HAP-1 (cell line): Measurements from ENCODE around the gene PRRG1.
"Not testable (repeated sequence)": the region's sequence is repeated elsewhere in the genome, so short reads cannot be mapped to it uniquely, and the experiment has no call there.

Source experiments
- DNase-seq, 2 experiments: peaks; one replicate each; pipeline ENCODE4 v3.0.0-alpha.2; 2016 to 2020; ENCODE audit warnings: low spot score in 2 of 2
- H3K27me3 ChIP-seq: fragments of 250-450 bp; sonication (Bioruptor Pico); 2 replicates; pipeline ENCODE4 v1.5.1; 2020; ENCODE audit warnings: low read depth, mild to moderate bottlenecking, moderate library complexity
- H3K36me3 ChIP-seq: fragments of 250-450 bp; sonication (Bioruptor Pico); replicated peaks from 2 replicates; pipeline ENCODE4 v1.5.1; 2020; ENCODE audit warnings: mild to moderate bottlenecking
- H3K4me1 ChIP-seq: fragments of 250-450 bp; sonication (Bioruptor Pico); 2 replicates; pipeline ENCODE4 v1.5.1; 2020; ENCODE audit warnings: mild to moderate bottlenecking
- H3K4me3 ChIP-seq: fragments of 250-450 bp; sonication (Bioruptor Pico); 2 replicates; pipeline ENCODE4 v1.5.1; 2020; ENCODE audit warnings: mild to moderate bottlenecking, moderate library complexity
- H3K9me3 ChIP-seq: fragments of 250-450 bp; sonication (Bioruptor Pico); 2 replicates; pipeline ENCODE4 v1.5.1; 2020; ENCODE audit warnings: mild to moderate bottlenecking, moderate library complexity
- in situ Hi-C: fragments of 300-500 bp; cut with MboI; formaldehyde crosslinking; loops from 3 replicates; pipeline ENCODE4 v1.14.3; 2020; ENCODE audit warnings: low sequenced_read_pairs, inconsistent platforms, mixed read lengths

The PRRG1 gene

GRCh38 chrX:37349221-37350033 lies at the start of gene PRRG1:
TSS of gene PRRG1 (plus strand) at chrX:37349364. CDS start at chrX:37406250, 56,886 bp downstream.
- in situ Hi-C loops, result no loop called here
- H3K4me3 ChIP-seq, result peak within 1 kb of the TSS; percentile 91
- peaks cover 2% of the 10 kb centered on the region; the same call in 1 of the 2 replicates for H3K36me3 ChIP-seq
- peaks cover 17% of the 10 kb centered on the region for H3K4me1 ChIP-seq
- peak; percentile 84 to 93 for DNase-seq
- no peaks in the 10 kb centered on the region for H3K27me3 ChIP-seq
- no peaks in the 10 kb centered on the region for H3K9me3 ChIP-seq

- H3K4me3 ChIP-seq, result no peak overlapping the region
- peaks cover 2% of the 10 kb centered on the region; the same call in 1 of the 2 replicates for H3K9me3 ChIP-seq
- H3K36me3 ChIP-seq, result no peaks in the 10 kb centered on the region
- peak in 1 of 2 experiments; percentile 47 for DNase-seq
- H3K27me3 ChIP-seq, result no peaks in the 10 kb centered on the region
- in situ Hi-C loops, result no loop called here
- H3K4me1 ChIP-seq, result no peaks in the 10 kb centered on the region
These were observed 46.6 kb upstream of the PRRG1 start for GRCh38 chrX:37302569-37302968.

GRCh38 chrX:37305238-37305637 lies 43.9 kb upstream of the PRRG1 start:
- H3K9me3 ChIP-seq, H3K27me3 ChIP-seq, H3K36me3 ChIP-seq, H3K4me1 ChIP-seq, in situ Hi-C loops, DNase-seq, H3K4me3 ChIP-seq: not testable (repeated sequence)

- DNase-seq, result no peak
- Histone ChIP-seq H3K9me3 (no peaks in the 10 kb centered on the region), H3K27me3 (no peaks in the 10 kb centered on the region), H3K4me3 (no peak overlapping the region), H3K36me3 (no peaks in the 10 kb centered on the region), H3K4me1 (0 out of 2 replicates have a peak, but pooled peaks cover 4% of the 10 kb centered on the region)
- in situ Hi-C loops, result no loop called here
These were observed 34.6 kb upstream of the PRRG1 start for GRCh38 chrX:37314531-37314930.

GRCh38 chrX:37315511-37316248 lies 33.5 kb upstream of the PRRG1 start:
- Histone ChIP-seq H3K9me3 (no peaks in the 10 kb centered on the region), H3K4me1 (0 out of 2 replicates have a peak, but pooled peaks cover 4% of the 10 kb centered on the region), H3K36me3 (no peaks in the 10 kb centered on the region), H3K4me3 (no peak overlapping the region), H3K27me3 (no peaks in the 10 kb centered on the region)
- in situ Hi-C loops, result no loop called here
- no peak for DNase-seq

- H3K27me3 ChIP-seq, result no peaks in the 10 kb centered on the region
- H3K4me3 ChIP-seq, result no peak overlapping the region
- no peaks in the 10 kb centered on the region for H3K9me3 ChIP-seq
- DNase-seq, result no peak
- no peaks in the 10 kb centered on the region for H3K36me3 ChIP-seq
- 0 out of 2 replicates have a peak, but pooled peaks cover 4% of the 10 kb centered on the region for H3K4me1 ChIP-seq
- in situ Hi-C loops, result no loop called here
These were observed 28.5 kb upstream of the PRRG1 start for GRCh38 chrX:37320541-37321203.

GRCh38 chrX:37330642-37331041 lies 18.5 kb upstream of the PRRG1 start:
- Histone ChIP-seq H3K4me1 (peaks cover 15% of the 10 kb centered on the region), H3K27me3 (no peaks in the 10 kb centered on the region), H3K36me3 (no peaks in the 10 kb centered on the region), H3K4me3 (no peak overlapping the region), H3K9me3 (no peaks in the 10 kb centered on the region)
- no peak for DNase-seq
- in situ Hi-C loops, result no loop called here

GRCh38 chrX:37331546-37331945 lies 17.6 kb upstream of the PRRG1 start:
- DNase-seq, result no peak
- H3K36me3 ChIP-seq, result no peaks in the 10 kb centered on the region
- H3K9me3 ChIP-seq, result no peaks in the 10 kb centered on the region
- no peaks in the 10 kb centered on the region for H3K27me3 ChIP-seq
- in situ Hi-C loops, result no loop called here
- peaks cover 10% of the 10 kb centered on the region for H3K4me1 ChIP-seq
- H3K4me3 ChIP-seq, result no peak overlapping the region

GRCh38 chrX:37332055-37332454 lies 17.1 kb upstream of the PRRG1 start:
- H3K4me3 ChIP-seq, result no peak overlapping the region
- H3K9me3 ChIP-seq, result no peaks in the 10 kb centered on the region
- no peak for DNase-seq
- peaks cover 8% of the 10 kb centered on the region for H3K4me1 ChIP-seq
- no peaks in the 10 kb centered on the region for H3K27me3 ChIP-seq
- in situ Hi-C loops, result no loop called here
- H3K36me3 ChIP-seq, result no peaks in the 10 kb centered on the region

- Histone ChIP-seq H3K36me3 (no peaks in the 10 kb centered on the region), H3K27me3 (no peaks in the 10 kb centered on the region), H3K4me1 (peaks cover 8% of the 10 kb centered on the region), H3K4me3 (no peak overlapping the region), H3K9me3 (no peaks in the 10 kb centered on the region)
- in situ Hi-C loops, result no loop called here
- DNase-seq, result no peak
These were observed 16.0 kb upstream of the PRRG1 start for GRCh38 chrX:37332987-37333658.

GRCh38 chrX:37347420-37347819 lies 1.7 kb upstream of the PRRG1 start:
- DNase-seq, result peak in 1 of 2 experiments; percentile 33

GRCh38 chrX:37348231-37348970 lies 763 bp upstream of the PRRG1 start:
- Histone ChIP-seq H3K9me3 (no peaks in the 10 kb centered on the region), H3K36me3 (peaks cover 2% of the 10 kb centered on the region; the same call in 1 of the 2 replicates), H3K4me1 (peaks cover 17% of the 10 kb centered on the region), H3K4me3 (peak overlapping the region; percentile 91), H3K27me3 (no peaks in the 10 kb centered on the region)
- peak in 1 of 2 experiments; percentile 35 for DNase-seq
- in situ Hi-C loops, result no loop called here

More at GRCh38 chrX:37347420-37347819, 1.7 kb upstream of the PRRG1 start:
- Histone ChIP-seq H3K4me3 (no peak overlapping the region), H3K9me3 (no peaks in the 10 kb centered on the region), H3K36me3 (0 out of 2 replicates have a peak, but pooled peaks cover 2% of the 10 kb centered on the region), H3K27me3 (no peaks in the 10 kb centered on the region), H3K4me1 (peaks cover 17% of the 10 kb centered on the region)
- in situ Hi-C loops, result no loop called here

- Histone ChIP-seq H3K9me3 (no peaks in the 10 kb centered on the region), H3K4me3 (peak overlapping the region; percentile 91), H3K4me1 (peaks cover 17% of the 10 kb centered on the region), H3K27me3 (no peaks in the 10 kb centered on the region), H3K36me3 (peaks cover 2% of the 10 kb centered on the region; the same call in 1 of the 2 replicates)
- in situ Hi-C loops, result no loop called here
- peak in 1 of 2 experiments; percentile 38 for DNase-seq
These were observed 268 bp upstream of the PRRG1 start for GRCh38 chrX:37348971-37349220.
